Tibial nerve (tissue), 4 donors: ENCODE results near the gene SKIC8. TPM values are rescaled to one million over a fixed set of nuclear protein-coding genes. Genes with fewer than 3 reads are reported as not detected.

Source experiments
- DNase-seq, 2 donors: peaks; one replicate each; pipeline ENCODE4 v3.0.0-alpha.2; 2019; ENCODE audit warnings: low spot score in 2 of 2
- H3K27ac ChIP-seq, 4 donors: fragments of 200-600 bp; sonication (generic) in 3 of 4; one replicate each; pipeline ENCODE4 v1.5.1; 2017 to 2019; ENCODE audit warnings: mild to moderate bottlenecking in 1 of 4
- H3K27me3 ChIP-seq, 2 donors: fragments of 200-600 bp; sonication (generic) in 1 of 2; one replicate each; pipeline versions ENCODE4 v1.5.1 to v1.6.0; 2017 to 2019
- H3K36me3 ChIP-seq, 3 donors: fragments of 200-600 bp; sonication (generic); one replicate each; pipeline ENCODE4 v1.5.1; 2018 to 2019
- H3K4me1 ChIP-seq, 4 donors: fragments of 200-600 bp; sonication (generic) in 3 of 4; one replicate each; pipeline ENCODE4 v1.5.1; 2017 to 2019
- H3K4me3 ChIP-seq, 4 donors: fragments of 200-600 bp; sonication (generic) in 3 of 4; one replicate each; pipeline ENCODE4 v1.5.1; 2017 to 2019; ENCODE audit warnings: mild to moderate bottlenecking in 1 of 4, moderate library complexity in 1 of 4
- H3K9me3 ChIP-seq, 4 donors: fragments of 200-600 bp; sonication (generic) in 3 of 4; one replicate each; pipeline ENCODE4 v1.5.1; 2017 to 2019
- EP300 ChIP-seq, 2 donors: sonication (generic); formaldehyde crosslinking; IDR thresholded peaks; one replicate each; pipeline ENCODE4 v1.6.1; 2017; ENCODE audit warnings: antibody characterized with exemption in 2 of 2, mild to moderate bottlenecking in 1 of 2
- POLR2A ChIP-seq, 2 donors: fragments of 450-650 bp; IDR thresholded peaks; one replicate each; pipeline ENCODE4 v1.6.1; 2017; ENCODE audit warnings: antibody characterized with exemption in 2 of 2, mild to moderate bottlenecking in 2 of 2, moderate library complexity in 2 of 2
- WGBS, 2 donors: methylation state at CpG; one replicate each; pipeline ENCODE4 v1.1.5; 2018; 5-methylcytosine and 5-hydroxymethylcytosine counted together
- total RNA-seq, 4 donors: library from RNA; depleted of rRNA; stranded (reverse); fragments of >200 nt; gene quantifications; one replicate each; pipeline ENCODE4 v1.1.0, GENCODE V29; 2016
- TF ChIP-seq, protein P1 (sequence below), 5 experiments: fragments of 200-600 bp in 3 of 5; fragments of 450-650 bp in 2 of 5; sonication (generic) in 3 of 5; IDR thresholded peaks; one replicate each; pipeline ENCODE4 v1.5.1; 2016 to 2019; ENCODE audit warnings: antibody characterized with exemption in 5 of 5, mild to moderate bottlenecking in 3 of 5, moderate library complexity in 2 of 5

SKIC8 gene
- total RNA-seq, 4 donors from 2014 or later: 50.3 to 75.1 (median 55.5) TPM

DNA sequence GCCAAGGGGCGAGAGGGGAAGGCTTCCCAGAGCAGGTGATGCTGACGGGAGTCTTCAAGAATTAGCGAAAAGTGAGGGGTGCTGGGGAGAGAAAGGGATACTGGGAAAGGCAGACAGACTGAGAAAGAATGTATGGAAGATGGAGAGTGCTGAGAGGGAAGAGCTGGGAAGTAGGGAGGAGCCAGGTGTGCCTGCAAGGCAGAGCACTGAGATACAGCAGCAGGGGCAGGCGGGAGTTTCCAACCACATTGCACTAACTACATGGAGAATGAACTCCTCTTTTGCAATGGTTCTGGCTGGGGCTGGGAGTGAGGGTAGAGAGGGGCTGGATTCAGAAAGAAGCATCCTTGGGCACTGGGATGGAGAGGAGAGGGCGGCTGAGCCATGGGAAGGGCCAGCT, 24.7 kb upstream of the SKIC8 start:
- Histone ChIP-seq H3K27ac (no peak overlapping the region), H3K36me3 (no peaks in the 10 kb centered on the region), H3K27me3 (no peaks in the 10 kb centered on the region), H3K9me3 (no peaks in the 10 kb centered on the region), H3K4me1 (peaks cover 0 to 7% (median 0%) of the 10 kb centered on the region in 4 donors), H3K4me3 (no peak overlapping the region)
- no peak for DNase-seq
- TF ChIP-seq POLR2A (IDR thresholded peaks at IDR 0.05): no peak
- TF ChIP-seq, protein P1, sequence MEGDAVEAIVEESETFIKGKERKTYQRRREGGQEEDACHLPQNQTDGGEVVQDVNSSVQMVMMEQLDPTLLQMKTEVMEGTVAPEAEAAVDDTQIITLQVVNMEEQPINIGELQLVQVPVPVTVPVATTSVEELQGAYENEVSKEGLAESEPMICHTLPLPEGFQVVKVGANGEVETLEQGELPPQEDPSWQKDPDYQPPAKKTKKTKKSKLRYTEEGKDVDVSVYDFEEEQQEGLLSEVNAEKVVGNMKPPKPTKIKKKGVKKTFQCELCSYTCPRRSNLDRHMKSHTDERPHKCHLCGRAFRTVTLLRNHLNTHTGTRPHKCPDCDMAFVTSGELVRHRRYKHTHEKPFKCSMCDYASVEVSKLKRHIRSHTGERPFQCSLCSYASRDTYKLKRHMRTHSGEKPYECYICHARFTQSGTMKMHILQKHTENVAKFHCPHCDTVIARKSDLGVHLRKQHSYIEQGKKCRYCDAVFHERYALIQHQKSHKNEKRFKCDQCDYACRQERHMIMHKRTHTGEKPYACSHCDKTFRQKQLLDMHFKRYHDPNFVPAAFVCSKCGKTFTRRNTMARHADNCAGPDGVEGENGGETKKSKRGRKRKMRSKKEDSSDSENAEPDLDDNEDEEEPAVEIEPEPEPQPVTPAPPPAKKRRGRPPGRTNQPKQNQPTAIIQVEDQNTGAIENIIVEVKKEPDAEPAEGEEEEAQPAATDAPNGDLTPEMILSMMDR (IDR thresholded peaks at IDR 0.05): no peak
- no peak for TF ChIP-seq EP300 (IDR thresholded peaks at IDR 0.05)
- 90 to 95% methylated on average over 5 of the region's 5 CpGs for WGBS, 2 donors

DNA sequence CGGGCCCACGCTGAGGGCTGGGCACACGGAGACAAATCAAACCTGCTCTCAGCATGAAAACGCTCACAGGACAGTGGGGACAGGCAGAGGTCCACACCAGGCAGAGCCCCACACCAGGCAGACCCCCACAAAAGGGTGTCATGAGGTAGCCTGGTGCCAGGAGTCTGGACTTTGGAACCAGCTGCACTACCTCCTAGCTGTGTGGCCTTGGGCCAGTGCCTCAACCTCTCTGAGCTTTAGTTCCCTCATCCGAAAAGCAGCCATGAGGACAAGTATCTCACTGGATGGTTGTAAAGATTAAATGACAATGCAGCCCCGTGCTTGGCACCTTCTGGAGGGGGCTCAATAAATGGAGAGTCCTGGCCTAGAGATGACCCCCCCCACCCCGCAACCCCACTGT, 24.3 kb upstream of the SKIC8 start:
- Histone ChIP-seq H3K27ac (no peak overlapping the region), H3K36me3 (no peaks in the 10 kb centered on the region), H3K4me1 (peaks cover 0 to 7% (median 0%) of the 10 kb centered on the region in 4 donors), H3K27me3 (no peaks in the 10 kb centered on the region), H3K9me3 (no peaks in the 10 kb centered on the region), H3K4me3 (no peak overlapping the region)
- WGBS, 2 donors: 88 to 91% methylated on average over 7 of the region's 7 CpGs
- DNase-seq: no peak
- TF ChIP-seq POLR2A (IDR thresholded peaks at IDR 0.05): no peak

DNA sequence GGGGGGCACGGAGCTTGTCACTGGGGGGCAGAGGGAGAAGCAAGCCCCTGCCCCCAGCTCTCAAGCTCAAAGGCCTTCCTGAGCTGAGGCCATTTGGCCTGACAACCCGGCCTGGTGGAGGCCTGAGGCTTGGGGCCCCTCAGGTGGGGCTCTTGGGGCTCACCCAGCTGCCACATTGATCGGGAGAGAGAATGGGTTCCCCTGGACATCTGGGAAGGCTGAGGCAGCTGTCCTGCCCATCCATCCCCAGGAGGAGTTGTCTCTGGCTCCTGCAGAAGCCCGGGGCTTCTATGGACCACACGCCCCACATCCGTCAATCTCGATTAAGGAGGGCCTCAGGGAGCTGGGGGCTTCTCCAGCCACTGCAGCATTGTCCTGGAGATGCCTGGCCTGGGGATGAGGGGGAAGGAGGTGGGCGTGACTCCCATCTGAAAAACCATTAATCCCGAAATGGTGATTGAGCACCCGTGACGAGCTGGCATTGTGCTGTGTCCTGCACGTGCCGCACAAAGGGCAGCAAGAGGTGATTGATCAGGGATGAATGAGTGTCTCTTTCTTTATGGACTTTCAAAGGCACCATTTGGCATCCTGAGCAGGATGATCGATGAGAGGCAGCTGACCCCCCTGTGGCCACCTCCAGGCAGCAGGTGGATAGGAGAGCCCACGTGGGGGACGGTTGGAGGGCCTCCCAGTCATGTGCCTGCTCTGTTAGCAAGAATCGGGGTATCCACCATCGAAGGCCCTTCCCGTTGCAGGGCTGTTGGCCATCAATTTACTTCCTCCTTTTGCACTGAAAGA, 23.5 kb upstream of the SKIC8 start:
- Histone ChIP-seq H3K4me1 (peaks cover 0 to 7% (median 0%) of the 10 kb centered on the region in 4 donors), H3K36me3 (no peaks in the 10 kb centered on the region), H3K4me3 (no peak overlapping the region), H3K27ac (peak overlapping the region in 1 of 4 donors; percentile 18), H3K9me3 (no peaks in the 10 kb centered on the region), H3K27me3 (no peaks in the 10 kb centered on the region)
- no peak for DNase-seq
- 76 to 78% methylated on average over 17 to 19 of the region's 19 CpGs for WGBS, 2 donors
- TF ChIP-seq POLR2A (IDR thresholded peaks at IDR 0.05) (no peak), EP300 (IDR thresholded peaks at IDR 0.05) (no peak)
- TF ChIP-seq, protein P1 (IDR thresholded peaks at IDR 0.05): no peak

DNA sequence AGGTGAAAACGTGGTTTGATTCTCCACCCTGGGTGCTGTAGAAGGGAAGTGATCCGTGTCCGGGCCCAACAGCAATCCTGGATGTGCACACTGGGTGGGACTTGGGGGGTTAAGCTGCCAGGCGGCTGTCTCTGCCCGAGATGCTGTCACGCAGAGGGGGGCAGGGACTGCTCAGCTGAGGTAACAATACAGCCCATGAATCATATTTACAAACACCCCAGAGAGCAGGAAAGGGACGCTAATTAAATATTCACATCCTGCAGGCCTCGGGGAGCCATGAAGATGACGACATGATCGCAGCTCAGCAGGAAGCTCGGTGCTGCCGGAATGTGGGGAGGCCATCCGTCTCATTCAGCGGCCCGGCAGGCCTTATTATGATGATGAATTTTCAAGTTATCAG, 22.8 kb upstream of the SKIC8 start:
- 33 to 53% methylated on average over 14 to 15 of the region's 15 CpGs for WGBS, 2 donors
- peak overlapping the region in 1 of 4 donors; percentile 18 for H3K27ac ChIP-seq
- no peaks in the 10 kb centered on the region for H3K36me3 ChIP-seq
- no peak for DNase-seq
- no peaks in the 10 kb centered on the region for H3K9me3 ChIP-seq
- no peaks in the 10 kb centered on the region for H3K27me3 ChIP-seq
- H3K4me1 ChIP-seq: peaks cover 0 to 7% (median 0%) of the 10 kb centered on the region in 4 donors
- no peak overlapping the region for H3K4me3 ChIP-seq
- TF ChIP-seq POLR2A (IDR thresholded peaks at IDR 0.05): no peak
- TF ChIP-seq, protein P1 (IDR thresholded peaks at IDR 0.05): no peak
- no peak for TF ChIP-seq EP300 (IDR thresholded peaks at IDR 0.05)

DNA sequence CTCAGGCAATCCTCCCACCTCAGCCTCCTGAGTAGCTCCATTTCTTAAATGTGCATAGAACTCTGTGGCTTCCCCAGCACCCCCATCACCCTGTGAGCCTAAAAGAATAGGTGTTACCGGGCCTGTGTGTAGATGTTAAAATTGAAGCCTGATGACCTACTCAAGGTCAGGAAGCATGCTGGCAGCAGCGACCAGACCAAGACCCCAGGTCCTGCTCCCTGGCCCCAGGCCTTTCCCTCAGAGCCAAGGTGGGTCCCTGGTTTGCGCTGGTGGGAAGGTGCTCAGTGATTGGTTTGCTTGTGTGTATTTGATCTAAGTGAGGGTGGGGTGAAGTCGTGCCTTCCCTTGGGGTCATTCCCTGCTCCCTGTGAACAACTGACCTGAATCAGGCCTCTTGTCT, 22.4 kb upstream of the SKIC8 start:
- H3K4me3 ChIP-seq: no peak overlapping the region
- WGBS, 2 donors: 61 to 68% methylated on average over 4 of the region's 4 CpGs
- H3K27ac ChIP-seq: no peak overlapping the region
- no peaks in the 10 kb centered on the region for H3K36me3 ChIP-seq
- TF ChIP-seq, protein P1 (IDR thresholded peaks at IDR 0.05): no peak
- TF ChIP-seq EP300 (IDR thresholded peaks at IDR 0.05) (no peak), POLR2A (IDR thresholded peaks at IDR 0.05) (no peak)
- H3K4me1 ChIP-seq: peaks cover 0 to 7% (median 0%) of the 10 kb centered on the region in 4 donors
- no peaks in the 10 kb centered on the region for H3K27me3 ChIP-seq
- no peak for DNase-seq
- no peaks in the 10 kb centered on the region for H3K9me3 ChIP-seq
